DMS79 treated with DMSO at 0.1 percent for 48 hours (cell line): ENCODE results near the gene MACROD2.

Experiments used
- DNase-seq: peaks from one replicate; lab custom pipeline; 2025; lab: John Stamatoyannopoulos, UW

The MACROD2 gene

GRCh38 chr20:15625981-15626380 lies 1630.7 kb downstream of the MACROD2 start:
- DNase-seq = no peak

- no peak for DNase-seq
These were observed 1631.8 kb downstream of the MACROD2 start for GRCh38 chr20:15627089-15627488.

GRCh38 chr20:15627501-15627903 lies 1632.2 kb downstream of the MACROD2 start:
- DNase-seq = no peak

DNA sequence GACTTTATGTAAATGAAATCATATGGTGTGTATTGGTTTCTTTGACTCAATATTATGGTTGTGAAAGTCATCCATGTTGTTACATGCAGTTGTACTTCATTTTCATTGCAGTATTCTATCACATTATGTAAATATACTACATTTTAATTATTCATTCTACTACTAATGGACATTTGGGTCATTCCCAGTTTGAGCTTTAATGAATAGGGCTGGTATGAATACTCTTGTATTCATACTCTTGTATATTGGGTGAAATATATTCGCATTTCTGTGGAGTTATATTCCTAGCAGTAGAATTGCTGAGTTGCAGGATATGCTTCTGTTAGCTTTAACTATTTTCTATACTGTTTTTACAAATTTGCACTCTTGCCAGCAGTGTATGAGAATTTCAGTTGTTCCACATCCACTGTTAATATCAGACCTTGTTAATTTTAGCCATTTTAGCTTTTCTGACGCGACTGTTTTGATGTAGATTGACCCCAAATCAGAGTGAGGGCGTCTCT lies 1633.6 kb downstream of the MACROD2 start:
- DNase-seq = no peak

DNA sequence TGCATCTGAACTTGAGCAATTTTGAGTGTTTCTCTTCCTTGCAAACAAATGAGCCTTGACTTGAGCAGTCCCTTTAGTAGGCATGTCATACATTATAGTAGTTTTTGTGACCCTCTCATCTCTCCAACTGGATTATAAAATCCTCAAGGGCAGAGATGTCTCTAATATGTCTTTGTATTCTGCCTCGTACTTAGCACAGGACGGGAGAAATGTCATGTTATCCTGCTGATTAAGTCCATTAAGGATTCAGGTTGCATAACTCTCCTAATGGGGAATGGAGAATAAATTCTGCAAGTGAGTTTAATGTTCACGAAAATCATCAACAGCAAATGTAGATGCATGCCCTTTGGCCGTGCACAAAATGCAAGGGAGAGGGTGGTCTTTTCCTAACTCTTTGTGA lies 1635.0 kb downstream of the MACROD2 start:
- DNase-seq = no peak

DNA sequence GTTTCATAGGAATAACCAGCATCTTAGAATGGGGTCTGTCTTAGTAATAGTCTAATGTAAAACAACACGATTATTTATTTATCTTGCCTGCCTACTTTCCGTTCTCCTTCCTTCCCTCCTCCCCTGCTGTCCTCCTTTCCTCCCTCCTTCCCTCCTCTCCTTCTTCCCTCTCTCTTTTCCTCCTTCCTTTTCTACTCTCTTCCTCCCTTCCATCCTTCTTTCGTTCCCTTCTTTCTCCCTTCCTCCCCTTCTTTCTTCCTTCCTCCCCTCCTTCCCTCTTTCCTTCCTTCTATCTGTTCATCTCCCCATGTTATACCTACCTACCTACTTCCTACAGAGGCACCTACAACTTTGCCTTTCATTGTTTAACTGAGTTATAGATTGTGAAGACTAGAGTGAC lies 1637.4 kb downstream of the MACROD2 start:
- no peak for DNase-seq

DNA sequence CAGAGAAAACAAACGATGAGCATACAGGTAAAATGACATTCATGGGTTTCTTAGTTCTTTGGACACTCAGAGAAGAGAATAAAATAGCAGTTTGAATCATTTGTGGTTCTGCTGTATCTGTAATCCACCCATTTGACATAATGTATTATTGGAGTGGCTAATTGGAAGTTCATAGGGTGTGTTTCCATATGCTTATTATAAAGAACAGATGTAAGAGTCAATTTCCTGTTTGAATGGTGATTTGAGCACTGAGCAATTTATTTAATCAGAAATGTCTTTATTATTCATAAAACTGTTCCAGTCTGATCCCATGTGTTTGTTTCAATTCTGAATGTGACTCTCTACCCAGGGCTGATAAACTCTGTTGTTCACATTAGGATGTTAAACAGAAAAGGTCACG lies 1638.8 kb downstream of the MACROD2 start:
- DNase-seq = no peak

- DNase-seq = no peak
These were observed 1642.2 kb downstream of the MACROD2 start for GRCh38 chr20:15637546-15637945.

DNA sequence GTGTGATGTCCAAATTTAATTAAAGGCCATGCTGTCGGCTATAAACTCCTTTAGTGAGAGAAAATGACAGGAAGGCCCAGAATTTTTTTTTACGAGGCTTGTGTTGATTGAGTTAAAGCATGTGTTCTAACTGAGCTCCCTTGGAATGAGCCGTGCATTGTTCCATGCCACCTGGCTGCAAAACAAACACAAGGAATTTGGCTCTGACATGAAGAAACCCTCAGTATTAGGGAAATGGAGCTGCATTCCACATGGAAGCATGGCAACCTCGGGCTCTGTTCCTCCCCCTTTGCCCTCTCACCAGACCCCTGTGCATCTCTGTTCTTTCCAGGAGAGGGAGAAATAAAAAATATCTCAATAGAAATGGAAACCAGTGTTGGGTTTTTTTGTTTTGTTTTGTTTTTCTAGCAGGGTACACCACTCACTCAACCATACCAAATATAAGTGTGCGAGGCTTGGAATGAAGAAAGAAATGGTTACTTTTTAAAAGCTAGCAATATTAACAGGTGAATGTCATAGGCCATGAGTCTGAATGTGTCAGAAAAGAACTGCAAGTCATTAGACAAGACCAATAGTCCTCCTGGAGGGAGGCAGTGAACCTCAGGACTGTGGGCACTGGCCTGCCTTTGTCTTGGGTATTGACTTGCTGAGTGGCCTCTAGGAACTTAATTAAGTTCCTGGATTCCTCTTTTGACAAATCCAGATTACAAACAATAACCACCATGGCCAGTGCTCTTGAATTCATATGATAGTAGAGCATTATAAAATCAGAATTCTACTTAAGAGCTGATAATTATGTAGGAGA lies 1642.8 kb downstream of the MACROD2 start:
- no peak for DNase-seq

GRCh38 chr20:15638816-15639215 lies 1643.5 kb downstream of the MACROD2 start:
- DNase-seq = no peak

DNA sequence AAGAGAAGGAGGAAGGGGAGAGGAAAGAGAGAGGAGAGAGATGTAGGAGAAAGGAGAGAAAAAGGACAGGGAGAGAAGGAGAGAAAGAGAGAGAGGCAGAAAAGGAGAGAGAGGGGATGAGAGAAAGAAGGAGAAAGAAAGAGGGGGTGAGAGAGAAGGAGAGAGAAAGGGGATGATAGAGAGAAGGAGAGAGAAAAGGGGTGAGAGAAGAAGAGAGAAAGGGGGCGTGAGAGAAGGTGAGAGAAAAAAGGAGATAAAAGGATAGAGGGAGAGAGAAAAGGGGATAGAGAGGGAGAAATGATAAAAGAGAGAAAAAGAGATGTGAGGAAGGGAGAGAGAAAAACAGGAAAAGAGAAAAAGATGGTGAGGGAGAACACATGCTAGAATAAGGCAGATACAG lies 1644.5 kb downstream of the MACROD2 start:
- DNase-seq = no peak

GRCh38 chr20:15642109-15642508 lies 1646.8 kb downstream of the MACROD2 start:
- no peak for DNase-seq

GRCh38 chr20:15642676-15643075 lies 1647.4 kb downstream of the MACROD2 start:
- DNase-seq = no peak

DNA sequence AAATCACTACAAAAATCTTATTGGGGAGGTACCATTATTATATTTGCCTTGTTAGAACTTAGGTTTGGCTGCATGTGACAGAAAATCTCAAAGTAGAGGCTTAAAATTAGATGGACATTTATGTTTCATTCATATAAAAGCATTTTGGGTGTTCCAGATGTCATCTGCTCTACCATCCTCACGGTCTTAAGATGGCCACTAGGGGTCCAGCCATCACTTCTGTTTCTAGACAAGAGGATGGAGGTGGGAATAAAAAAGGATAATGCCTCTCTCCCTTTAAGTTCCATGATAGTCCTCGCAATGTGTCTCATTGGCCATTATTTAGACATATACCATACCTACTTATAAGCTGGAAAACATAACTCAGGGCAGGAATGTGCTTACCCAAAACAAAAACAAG lies 1648.4 kb downstream of the MACROD2 start:
- DNase-seq = no peak

GRCh38 chr20:15645816-15646215 lies 1650.5 kb downstream of the MACROD2 start:
- no peak for DNase-seq

GRCh38 chr20:15653396-15654207 lies 1658.3 kb downstream of the MACROD2 start:
- no peak for DNase-seq

DNA sequence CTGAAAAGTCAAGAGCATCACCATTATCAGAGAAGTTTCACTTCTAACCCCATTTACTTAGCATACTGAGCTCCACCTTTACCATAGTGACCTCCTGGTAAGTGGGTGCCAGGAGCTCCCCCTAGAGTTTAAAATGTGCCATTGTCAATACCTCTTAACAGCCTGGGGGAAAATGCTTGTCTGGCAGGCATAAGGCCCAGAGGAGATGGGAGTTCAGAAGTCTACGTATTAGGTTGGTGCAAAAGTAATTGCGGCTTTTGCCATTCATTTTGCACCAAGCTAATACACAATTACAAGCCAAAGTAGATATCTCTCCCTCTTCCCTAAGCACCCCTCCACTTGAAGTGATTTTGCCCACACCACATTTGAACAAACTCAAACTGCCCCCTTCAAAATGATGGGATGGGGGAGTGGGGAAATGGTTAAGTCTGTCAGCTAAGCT lies 1658.9 kb downstream of the MACROD2 start:
- DNase-seq = no peak

- no peak for DNase-seq
These were observed 1660.1 kb downstream of the MACROD2 start for GRCh38 chr20:15655295-15655874.

DNA sequence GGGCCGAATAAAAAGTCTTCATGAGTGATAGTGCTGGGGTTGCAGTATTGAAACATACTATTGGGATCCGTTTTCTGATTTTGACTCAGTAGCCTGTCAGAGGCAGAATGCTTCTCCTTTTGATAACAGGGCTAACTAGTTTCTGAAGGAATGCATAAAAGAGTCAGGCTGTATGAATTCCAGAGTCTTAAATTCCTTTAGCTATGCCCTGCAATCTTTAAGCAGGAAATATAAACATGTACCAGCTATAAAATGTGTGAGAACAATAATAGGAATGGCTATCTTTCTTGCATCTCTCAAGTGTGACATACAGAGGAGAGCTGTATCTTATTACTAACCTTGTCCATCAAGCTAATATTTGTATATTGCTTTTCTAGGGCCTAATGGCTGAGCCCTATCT lies 1660.8 kb downstream of the MACROD2 start:
- DNase-seq = no peak

DNA sequence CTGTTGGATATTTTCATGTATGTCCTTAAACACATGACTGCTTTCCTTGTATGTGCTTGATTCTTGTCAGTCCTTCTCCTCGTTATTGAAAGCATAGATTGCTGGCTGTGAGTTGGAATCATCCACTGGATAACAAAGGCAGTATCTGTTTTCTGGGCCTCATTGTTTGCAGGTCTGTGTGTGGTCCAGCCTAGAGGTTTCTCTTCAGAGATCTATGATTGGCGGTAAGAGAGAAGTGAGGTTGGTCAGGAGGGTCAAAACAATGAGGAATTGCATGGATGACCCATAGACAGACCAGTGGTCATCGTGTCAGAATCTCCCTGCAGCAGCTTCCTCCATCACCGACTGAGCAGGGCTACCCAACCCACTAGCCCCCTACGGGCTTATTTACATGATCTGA lies 1663.0 kb downstream of the MACROD2 start:
- DNase-seq = no peak

GRCh38 chr20:15673206-15673605 lies 1677.9 kb downstream of the MACROD2 start:
- DNase-seq = no peak

GRCh38 chr20:15674253-15675060 lies 1679.1 kb downstream of the MACROD2 start:
- DNase-seq = no peak
